ENCODE data around the gene CFAP77.

Gene CFAP77

DNA sequence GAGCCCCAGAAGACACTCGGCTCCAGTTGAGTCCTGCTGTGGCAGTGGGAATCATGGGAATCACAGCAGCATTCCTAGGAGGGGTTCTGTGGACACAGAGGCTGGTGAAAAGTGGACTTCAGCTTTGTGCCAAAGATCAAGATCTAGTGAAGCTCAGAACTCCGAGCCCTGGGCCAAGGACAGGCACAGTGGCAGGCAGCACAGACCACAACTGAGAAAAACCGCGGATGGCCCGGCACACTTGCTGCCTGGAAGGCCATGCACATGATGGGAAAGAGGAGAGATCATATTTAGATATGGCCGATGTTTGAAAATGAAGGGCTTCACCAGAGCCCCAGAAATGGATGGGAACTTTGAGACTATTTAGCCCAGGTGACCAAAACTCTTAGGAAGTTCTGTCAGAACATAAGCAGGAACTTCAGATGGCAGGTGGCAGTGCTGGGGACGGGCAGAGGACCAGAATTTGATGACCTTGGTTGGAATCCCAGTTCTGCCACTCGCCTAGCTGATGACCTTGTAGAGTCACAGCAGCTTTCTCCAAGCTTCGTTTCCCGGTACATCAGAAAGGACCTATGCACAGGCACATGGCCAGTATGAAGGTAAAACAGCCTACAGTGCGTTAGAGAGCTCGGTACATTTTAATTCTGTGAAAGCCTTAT lies 190.4 kb downstream of the CFAP77 start:
- TF ChIP-seq CTCF (IDR thresholded peaks at IDR 0.05; ENCODE audit: borderline replicate concordance, control extremely low read depth, extremely low read depth, insufficient read depth, missing control alignments), result no peak
- no peak for DNase-seq (ENCODE audit: low spot score)
- in situ Hi-C loops (cut with MboI; ENCODE audit: low sequenced_read_pairs, unreplicated experiment), result no loop called here

GRCh38 chr9:132602207-132602606 lies 192.2 kb downstream of the CFAP77 start:
- in situ Hi-C loops (cut with MboI; ENCODE audit: low sequenced_read_pairs, unreplicated experiment), result no loop called here
- TF ChIP-seq CTCF (IDR thresholded peaks at IDR 0.05; ENCODE audit: borderline replicate concordance, control extremely low read depth, extremely low read depth, insufficient read depth, missing control alignments), result no peak
- no peak for DNase-seq (ENCODE audit: low spot score)

GRCh38 chr9:132605387-132605786 lies 195.4 kb downstream of the CFAP77 start:
- no peak for TF ChIP-seq CTCF (IDR thresholded peaks at IDR 0.05; ENCODE audit: borderline replicate concordance, control extremely low read depth, extremely low read depth, insufficient read depth, missing control alignments)
- in situ Hi-C loops (cut with MboI; ENCODE audit: low sequenced_read_pairs, unreplicated experiment), result no loop called here
- no peak for DNase-seq (ENCODE audit: low spot score)

GRCh38 chr9:132606066-132606465 lies 196.1 kb downstream of the CFAP77 start:
- no peak for TF ChIP-seq CTCF (IDR thresholded peaks at IDR 0.05; ENCODE audit: borderline replicate concordance, control extremely low read depth, extremely low read depth, insufficient read depth, missing control alignments)
- DNase-seq (ENCODE audit: low spot score), result no peak
- in situ Hi-C loops (cut with MboI; ENCODE audit: low sequenced_read_pairs, unreplicated experiment), result no loop called here

GRCh38 chr9:132609184-132609583 lies 199.2 kb downstream of the CFAP77 start:
- TF ChIP-seq CTCF (IDR thresholded peaks at IDR 0.05; ENCODE audit: borderline replicate concordance, control extremely low read depth, extremely low read depth, insufficient read depth, missing control alignments), result no peak
- in situ Hi-C loops (cut with MboI; ENCODE audit: low sequenced_read_pairs, unreplicated experiment), result no loop called here
- no peak for DNase-seq (ENCODE audit: low spot score)

DNA sequence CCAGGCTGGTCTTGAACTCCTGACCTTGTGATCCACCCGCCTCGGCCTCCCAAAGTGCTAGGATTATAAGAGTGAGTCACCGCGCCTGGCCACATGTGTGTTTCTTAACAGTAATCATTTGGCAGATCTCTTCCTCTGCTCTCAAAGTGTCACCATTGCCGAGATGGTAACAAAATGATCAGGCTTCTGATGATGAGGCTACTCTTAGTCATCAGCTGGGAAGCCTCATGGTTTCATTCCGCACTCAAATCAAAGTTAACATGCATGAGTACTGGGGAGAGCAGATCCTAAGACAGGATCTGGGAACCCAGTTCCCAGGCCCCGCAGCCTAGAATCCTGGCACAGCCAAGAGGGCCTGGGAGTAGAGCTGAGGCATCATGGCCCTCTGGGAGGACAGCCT lies 199.8 kb downstream of the CFAP77 start:
- in situ Hi-C loops (cut with MboI; ENCODE audit: low sequenced_read_pairs, unreplicated experiment), result no loop called here
- TF ChIP-seq CTCF (IDR thresholded peaks at IDR 0.05; ENCODE audit: borderline replicate concordance, control extremely low read depth, extremely low read depth, insufficient read depth, missing control alignments), result no peak
- DNase-seq (ENCODE audit: low spot score), result no peak
